Measurements from ENCODE around the gene RASA4B.
"Not testable (repeated sequence)": the region's sequence is repeated elsewhere in the genome, so short reads cannot be mapped to it uniquely, and the experiment has no call there.

Gene RASA4B

DNA sequence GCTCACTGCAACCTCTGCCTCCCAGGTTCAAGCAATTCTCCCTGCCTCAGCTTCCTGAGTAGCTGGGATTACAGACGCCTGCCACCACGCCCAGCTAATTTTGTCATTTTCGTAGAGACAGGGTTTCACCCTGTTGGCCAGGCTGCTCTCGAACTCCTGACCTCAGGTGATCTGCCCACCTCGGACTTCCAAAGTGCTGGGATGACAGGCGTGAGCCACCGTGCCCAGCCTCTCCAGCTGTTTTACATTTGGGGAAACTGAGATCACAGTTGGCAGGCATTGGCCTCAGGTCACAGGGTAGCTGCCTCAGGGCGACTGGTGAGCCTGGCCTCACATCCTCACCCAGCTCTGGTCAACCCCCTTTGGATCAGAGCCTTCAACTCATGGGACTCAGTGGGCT lies 7.0 kb downstream of the RASA4B start:
- not testable (repeated sequence) for DNase-seq

- DNase-seq, result not testable (repeated sequence)
Measured at GRCh38 chr7:102507410-102508088, 10.0 kb downstream of the RASA4B start.

DNA sequence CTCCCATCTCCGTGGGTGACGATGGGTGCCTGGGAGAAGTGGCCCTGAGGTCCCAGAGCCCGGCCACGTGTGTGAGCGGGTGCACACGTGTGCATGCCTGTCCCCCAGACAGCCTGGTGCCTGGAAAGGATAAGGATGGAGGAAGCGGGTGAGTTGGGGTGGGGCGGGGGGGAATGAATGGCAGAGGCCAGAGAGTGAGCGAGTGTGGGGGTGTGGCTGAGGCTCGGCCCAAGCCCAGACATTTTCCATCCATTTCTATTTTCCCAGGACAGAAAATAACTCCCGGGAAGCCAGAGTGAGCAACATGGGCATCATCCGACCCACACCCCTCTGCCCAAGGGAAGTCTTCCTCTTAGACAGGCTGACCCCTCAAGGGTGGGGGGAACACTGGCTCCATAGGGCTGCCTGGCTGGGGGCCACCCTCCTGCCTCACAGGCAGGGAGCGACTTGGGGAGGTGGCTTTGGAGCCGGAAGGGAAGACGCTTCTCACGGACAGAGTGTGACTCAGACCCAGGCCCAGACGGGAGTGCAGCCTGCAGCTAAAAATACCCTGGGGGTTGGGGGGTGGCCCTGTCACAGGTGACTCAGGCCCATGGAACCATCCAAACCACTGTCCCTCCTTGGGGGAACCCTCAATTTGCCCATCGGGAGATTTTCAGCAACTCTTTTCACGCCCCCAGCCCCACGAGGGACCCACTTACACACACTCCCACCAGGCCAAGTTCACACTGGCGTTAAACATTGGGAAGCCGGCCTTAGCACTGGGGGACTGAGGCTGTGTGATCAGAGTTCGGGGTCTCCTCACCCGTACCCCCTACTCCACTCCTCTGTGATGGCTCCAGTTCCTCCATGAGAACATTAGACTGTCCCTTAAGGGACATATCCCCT lies 12.0 kb downstream of the RASA4B start:
- not testable (repeated sequence) for DNase-seq

GRCh38 chr7:102503141-102503540 lies 14.4 kb downstream of the RASA4B start:
- DNase-seq, result not testable (repeated sequence)

- not testable (repeated sequence) for DNase-seq
Measured at GRCh38 chr7:102498321-102498720, 19.3 kb downstream of the RASA4B start.

DNA sequence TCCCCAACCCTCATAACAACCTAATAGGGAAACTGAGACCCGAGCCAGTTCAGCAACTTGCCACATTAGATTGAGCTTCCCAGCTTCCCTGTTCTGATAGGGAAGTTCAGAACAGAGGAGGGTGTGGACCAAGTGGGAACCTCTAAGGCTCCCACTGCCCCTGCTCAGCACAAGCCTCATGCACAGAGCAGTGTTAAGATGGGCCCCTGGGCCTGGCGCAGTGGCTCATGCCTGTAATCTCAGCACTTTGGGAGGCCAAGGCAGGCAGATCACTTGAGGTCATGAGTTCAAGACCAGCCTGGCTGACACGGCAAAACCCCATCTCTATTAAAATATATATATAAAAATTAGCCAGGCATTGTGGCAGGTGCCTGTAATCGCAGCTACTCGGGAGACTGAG lies 20.3 kb downstream of the RASA4B start:
- not testable (repeated sequence) for DNase-seq

DNA sequence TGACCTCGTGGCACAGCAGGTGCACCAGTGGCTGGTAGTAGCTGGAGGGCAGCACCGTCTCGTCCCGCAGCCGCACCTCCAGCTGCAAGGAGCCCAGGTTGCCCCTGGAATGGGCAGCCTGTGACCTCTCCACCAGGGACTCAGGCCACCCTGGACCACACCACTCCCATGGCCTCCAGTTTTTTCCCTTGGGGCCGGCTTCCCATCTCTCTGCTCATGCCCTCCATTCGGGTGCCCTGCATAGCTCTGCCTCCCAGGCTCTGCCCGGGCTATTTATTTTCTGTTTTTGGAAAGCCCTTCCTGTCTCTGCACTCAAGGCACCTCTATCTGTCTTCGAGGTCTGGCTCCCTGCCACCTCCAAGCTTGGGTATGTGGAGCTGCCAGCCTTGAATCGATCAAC lies 20.7 kb downstream of the RASA4B start:
- DNase-seq, result not testable (repeated sequence)

DNA sequence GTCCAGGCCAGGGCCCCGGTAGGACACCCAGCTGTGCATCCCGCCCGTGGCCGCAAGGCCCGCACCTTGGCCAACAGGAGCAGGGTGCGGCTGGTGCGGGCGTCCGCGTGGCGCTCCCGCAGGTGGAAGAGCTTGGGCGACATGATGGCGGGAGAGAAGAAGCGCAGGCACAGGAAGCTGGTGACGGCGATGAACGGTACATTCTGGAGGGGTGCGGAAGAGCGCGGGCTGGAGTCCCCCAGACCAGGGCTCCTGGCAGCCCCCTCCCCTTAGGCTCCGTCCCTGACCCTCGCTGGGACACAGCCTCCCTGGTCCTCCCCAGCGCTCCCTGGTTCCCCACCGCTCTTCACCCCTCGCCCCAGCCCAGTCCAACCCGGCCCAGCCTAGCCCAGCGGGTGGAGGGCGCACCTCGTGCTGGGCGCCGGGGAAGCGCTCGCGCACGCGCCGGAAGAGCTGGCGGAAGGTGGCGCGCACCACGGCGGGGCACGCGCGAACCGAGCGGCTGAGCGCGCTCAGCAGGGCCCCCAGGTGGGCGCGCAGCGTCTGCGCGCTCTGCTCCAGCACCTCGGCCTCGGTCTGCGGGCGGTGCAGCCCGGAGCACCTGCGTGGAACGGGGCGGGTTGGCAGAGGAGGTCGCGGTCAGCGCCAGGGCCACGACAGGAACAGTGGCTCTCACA lies 23.0 kb downstream of the RASA4B start:
- not testable (repeated sequence) for DNase-seq

DNA sequence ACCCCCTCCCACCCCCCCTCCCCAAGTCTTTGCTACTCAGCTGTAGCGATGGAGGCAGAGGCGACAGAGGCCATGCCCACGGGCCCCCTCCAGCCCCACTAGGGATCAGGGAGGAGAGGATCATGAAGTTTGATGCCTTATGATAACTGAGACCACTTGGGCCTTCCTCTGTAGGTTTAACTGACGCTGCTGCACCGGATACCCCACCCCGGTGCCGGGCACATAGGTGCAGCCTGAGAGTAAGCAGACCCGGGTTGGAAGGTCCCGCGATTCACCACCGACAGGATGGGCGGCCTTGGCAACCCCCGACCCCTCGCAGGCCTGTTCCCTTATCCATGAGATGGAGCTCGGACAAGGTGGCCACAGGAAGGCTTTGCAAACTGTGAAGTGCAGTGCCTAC lies 23.6 kb downstream of the RASA4B start:
- DNase-seq, result not testable (repeated sequence)

- not testable (repeated sequence) for DNase-seq
Measured at GRCh38 chr7:102493220-102493935, 24.2 kb downstream of the RASA4B start.

DNA sequence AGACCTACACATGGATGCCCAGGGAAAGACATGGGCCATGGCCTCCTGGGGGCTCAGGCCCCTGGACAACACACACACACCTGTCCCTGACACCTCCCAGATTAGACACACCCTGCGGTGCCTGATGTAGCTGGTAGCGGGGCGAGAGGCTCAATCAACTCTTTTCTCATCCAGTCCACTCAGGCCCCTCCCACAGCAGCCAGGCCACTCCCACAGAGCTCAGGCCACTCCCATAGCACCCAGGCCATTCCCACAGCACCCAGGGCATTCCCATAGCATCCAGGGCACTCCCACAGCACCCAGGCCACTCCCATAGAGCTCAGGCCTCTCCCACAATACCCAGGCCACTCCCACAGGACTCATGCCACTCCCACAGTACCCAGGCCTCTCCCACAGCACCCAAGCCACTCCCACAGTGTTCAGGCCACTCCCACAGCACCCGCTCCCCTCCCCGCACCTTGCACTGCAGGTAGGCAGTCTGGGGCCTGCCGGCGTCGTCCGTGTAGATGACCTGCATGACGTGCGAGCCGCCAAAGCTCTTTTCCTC lies 27.0 kb downstream of the RASA4B start:
- DNase-seq, result not testable (repeated sequence)

DNA sequence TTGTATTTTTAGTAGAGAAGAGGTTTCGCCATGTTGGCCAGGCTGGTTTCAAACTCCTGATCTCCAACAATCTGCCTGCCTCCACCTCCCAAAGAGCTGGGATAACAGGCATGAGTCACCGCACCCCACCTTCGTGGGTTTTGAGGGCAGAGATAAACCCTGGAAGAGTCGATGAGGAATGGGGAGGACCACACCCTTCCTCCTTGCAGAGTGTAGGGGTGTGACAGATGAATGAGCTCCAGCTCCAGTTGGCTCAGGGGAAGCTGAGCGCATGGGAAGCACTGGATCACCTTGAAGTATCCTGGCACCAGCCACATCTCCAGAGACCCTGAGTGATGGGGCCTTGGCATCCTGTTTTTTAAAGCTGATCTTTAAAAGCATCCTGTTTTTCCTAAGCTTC lies 33.3 kb downstream of the RASA4B start:
- not testable (repeated sequence) for DNase-seq

DNA sequence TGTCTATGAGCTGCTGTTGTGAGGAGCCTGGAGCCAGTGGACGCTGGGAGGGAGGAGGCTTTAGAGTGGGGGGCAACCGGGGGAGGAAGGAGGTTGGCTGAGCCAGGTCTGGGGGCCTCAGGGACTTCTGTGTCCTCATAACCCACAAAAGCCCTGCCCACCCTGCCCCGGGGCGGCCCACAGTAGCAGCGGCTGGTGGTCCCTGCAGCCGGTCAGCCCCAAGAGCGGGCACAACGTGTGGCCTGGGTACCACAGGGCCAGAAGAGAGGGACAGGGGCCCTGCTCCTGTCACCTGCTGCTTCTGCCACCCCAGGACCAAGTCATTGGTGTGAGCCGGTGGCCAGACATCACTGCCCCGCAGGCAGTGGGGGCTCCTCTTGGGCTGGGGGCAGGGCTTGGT lies 35.6 kb downstream of the RASA4B start:
- DNase-seq, result not testable (repeated sequence)

DNA sequence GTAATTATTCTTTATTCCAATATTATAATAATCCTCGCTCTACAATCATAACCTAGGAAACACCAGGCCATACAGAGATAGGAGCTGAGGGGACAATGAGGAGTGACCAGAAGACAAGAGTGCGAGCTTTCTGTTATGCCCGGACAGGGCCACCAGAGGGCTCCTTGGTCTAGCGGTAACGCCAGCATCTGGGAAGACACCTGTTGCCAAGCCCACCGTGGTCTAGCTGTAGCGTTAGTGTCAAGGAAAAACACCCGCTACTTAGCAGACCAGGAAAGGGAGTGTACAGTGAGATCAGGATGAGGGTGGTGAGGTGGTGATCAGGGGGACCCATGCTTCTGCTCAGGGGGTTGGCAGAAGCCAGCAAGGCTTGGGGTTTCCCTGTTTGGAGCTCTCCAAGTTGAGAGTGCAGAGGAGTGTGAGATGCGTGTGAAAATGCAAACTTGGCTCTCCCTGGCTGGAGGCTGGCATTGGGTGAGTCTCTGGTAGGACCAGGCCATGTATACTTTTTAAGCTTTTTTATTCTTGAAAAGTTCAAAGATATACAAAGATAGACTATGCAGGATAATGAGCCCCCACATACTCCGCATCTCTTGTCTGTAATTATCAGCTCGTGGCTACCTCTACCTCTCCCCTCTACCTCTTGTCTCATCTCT lies 37.5 kb downstream of the RASA4B start:
- not testable (repeated sequence) for DNase-seq

- not testable (repeated sequence) for DNase-seq
Measured at GRCh38 chr7:102479209-102479584, 38.4 kb downstream of the RASA4B start.

- DNase-seq, result not testable (repeated sequence)
Measured at GRCh38 chr7:102478314-102479208, 39.0 kb downstream of the RASA4B start, which contains the start of gene POLR2J. Gene POLR2J, minus strand, starts transcription at chr7:102478922. Its CDS starts 62 bp downstream, at chr7:102478860.

DNA sequence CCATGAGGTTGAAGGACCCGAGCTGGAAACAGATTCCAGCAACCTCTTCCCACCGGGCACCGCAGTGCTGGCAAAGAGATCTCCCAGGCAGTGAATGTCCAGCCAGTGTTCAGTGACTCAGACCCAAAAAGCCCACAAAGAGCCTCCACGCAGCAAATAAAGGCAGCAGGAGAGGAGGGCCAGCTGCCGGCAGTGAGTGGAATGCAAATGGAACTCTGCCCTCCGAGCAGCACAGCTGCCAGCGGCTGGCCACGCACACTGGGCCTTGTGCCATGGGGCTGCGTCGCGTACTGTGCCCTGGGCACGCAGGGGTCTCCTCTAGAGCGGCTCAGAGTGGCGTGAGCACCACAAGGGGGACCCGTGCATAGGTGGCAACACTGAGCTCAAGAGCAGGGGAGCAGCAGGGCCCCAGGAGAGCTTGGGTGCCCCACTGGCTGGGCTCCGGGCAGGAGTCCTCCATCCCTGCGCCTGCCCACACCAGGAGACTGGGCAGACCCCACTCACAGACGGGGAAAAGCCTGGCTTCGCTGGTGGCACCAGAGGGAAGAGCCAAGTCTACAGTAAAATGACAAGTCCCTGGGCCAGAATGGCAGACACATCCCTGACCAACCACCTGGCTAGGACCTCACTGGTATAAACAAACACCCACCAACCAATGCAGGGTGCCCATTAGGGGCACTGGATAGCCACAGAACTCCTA lies 42.7 kb downstream of the RASA4B start:
- DNase-seq, result not testable (repeated sequence)

DNA sequence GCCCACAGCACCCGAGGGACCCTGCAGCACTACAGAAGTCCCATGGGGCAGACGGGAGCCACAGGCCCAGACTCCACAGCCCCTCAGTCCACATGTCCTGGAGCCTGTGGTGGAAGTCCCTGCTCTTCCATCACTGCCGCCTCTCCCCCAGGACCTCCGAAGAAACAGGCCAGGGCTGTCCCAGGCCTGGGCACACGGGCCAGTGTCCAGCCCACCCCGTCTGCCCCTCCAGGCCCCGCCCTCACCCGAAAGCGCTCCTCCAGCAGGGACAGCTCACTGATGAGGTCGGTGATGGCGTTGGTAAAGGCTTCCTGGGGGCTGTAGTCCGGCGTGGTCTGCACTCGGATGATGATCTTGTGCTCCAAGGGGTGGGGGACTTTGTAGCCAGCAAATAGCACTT lies 43.5 kb downstream of the RASA4B start:
- not testable (repeated sequence) for DNase-seq

DNA sequence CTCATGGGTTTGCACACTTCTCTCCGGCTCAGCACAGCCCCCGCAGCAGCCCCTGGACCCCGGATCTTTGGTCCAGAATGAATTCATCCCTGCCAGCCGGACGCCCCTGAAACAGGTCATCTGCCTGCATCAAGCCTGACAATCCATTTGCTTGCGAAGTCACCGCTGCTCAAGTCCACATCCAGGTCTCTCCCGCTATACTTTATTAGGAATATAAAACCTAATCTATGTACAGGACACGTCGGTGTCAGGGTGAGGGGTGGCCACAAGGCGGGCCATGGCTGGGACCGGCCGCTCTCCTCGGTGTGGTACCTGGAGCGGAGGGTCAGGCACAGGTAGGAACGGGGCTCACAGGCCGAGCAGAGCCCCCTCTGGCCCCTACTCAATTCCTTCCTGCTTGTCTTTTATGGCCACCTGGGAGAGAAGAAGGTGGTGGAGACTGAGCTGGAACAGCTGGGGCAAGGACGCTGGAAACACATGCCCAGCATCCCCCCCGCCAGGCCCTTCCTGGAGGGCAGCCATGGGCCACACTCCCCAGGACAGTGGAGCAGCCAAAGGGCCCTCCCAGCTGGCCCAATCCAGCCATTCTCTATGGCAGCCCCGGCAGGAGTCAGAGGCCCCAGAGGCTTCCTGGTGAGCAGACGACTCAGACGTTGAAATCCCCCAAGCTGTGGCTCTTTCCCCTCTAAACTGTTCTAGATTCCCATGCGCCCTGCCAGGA lies 44.1 kb downstream of the RASA4B start:
- DNase-seq, result no peak
